Measurements from ENCODE around the gene ZNF682. TPM values are rescaled to one million over a fixed set of nuclear protein-coding genes. Genes with fewer than 3 reads are reported as not detected.
"Not testable (repeated sequence)": the region's sequence is repeated elsewhere in the genome, so short reads cannot be mapped to it uniquely, and the experiment has no call there.

Gene ZNF682
- 10 to 100 TPM in 4 of 8 experiments, 1 to 10 TPM in 3, not detected in 1; 1.0 to 14.7 (median 12.2) TPM for total RNA-seq

DNA sequence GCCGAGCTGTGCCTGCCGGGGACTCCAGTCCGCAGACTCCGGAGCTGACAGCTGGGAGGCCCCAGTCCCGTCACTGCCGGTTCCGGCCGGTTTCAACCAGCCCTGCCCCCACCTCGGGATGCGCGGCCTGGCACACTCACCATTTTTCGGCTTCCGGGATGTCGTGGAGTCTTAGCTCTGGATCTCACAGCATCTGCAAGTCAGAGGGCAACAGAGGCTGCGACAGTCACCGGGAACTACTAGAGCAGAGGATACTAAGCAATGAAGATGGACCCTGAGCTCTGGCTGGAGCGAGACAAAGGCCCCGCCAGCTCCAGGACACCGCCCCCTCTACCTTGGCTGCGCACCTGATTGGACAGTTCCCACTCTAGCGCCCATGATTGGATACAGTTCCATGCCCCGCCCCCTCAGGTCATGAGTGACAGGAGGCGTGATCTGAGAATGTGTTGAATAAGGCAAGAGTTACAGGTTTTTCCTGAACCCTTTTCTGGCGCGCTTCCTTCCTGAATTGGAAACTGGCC lies at the start of gene ZNF682:
Gene ZNF682 (minus strand): TSS at position 303 of the 521 bp plus-strand sequence. CDS start 160 bp downstream, at position 143.
- ATAC-seq (replicated peaks in 6 of 8) = peak; percentile 97 to 99 (median 99)
- peaks cover 10 to 17% of the 10 kb centered on the region in 2 donors for H3K4me1 ChIP-seq (replicated peaks in 1 of 2)
- WGBS, 10 experiments = 0 to 29% (median 9%) methylated on average over 1 to 20 of the region's 25 CpGs; no CpG with 5 or more reads in 4 of the 10 experiments
- in situ Hi-C loops (cut with MboI; ENCODE audit: low pct_unique_long_range_greater_than_20kb in 2 of 9, low sequenced_read_pairs in 9 of 9, unreplicated experiment in 9 of 9) = no loop called here
- H3K4me3 ChIP-seq = peak within 1 kb of the TSS; percentile 65 to 93 (median 87)
- H3K27ac ChIP-seq = peak within 1 kb of the TSS; percentile 84 to 94

DNA sequence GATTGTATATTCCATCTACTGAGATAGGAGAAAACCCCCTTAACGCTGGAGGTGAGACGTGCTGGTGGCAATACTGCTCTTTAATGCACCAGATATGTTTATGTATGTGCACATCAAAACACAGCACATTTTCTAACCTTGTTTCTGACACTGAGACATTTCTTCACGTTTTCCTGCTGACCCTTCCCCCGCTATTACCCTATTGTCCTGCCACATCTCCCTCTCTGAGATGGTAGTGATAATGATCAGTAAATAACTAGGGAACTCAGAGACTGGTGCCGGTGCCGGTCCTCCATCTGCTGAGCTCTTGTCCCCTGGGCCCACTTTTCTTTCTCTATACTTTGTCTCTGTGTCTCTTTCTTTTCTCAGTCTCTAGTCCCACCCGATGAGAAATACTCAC lies 43.6 kb upstream of the ZNF682 start:
- H3K4me3 ChIP-seq; H3K4me1 ChIP-seq (replicated peaks in 1 of 2): not testable (repeated sequence)

DNA sequence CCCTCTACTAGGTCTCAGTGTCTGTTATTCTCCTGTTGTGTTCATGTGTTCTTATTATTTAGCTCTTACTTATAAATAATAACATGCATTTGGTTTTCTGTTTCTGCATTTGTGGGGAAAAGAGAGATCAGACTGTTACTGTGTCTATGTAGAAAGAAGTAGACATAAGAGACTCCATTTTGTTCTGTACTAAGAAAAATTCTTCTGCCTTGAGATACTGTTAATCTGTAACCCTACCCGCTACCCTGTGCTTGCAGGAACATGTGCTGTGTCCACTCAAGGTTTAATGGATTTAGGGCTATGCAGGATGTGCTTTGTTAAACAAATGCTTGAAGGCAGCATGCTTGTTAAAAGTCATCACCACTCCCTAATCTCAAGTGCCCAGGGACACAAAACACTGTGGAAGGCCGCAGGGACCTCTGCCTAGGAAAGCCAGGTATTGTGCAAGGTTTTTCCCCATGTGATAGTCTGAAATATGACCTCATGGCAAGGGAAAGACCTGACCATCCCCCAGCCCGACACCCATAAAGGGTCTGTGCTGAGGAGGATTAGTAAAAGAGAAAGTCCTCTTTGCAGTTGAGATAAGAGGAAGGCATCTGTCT lies 43.0 kb upstream of the ZNF682 start:
- 17 to 82% (median 54%) methylated on average over 1 to 2 of the region's 3 CpGs; no CpG with 5 or more reads in 4 of the 10 experiments for WGBS, 10 experiments
- H3K4me1 ChIP-seq (replicated peaks in 1 of 2); H3K27ac ChIP-seq: not testable (repeated sequence)

More for the DNA sequence above, 43.6 kb upstream of the ZNF682 start:
- ATAC-seq (replicated peaks in 6 of 8); in situ Hi-C loops (cut with MboI; ENCODE audit: low pct_unique_long_range_greater_than_20kb in 2 of 9, low sequenced_read_pairs in 9 of 9, unreplicated experiment in 9 of 9); H3K27ac ChIP-seq: not testable (repeated sequence)
- WGBS, 10 experiments = 36 to 100% (median 80%) methylated on average over 1 to 5 of the region's 7 CpGs; no CpG with 5 or more reads in 2 of the 10 experiments

DNA sequence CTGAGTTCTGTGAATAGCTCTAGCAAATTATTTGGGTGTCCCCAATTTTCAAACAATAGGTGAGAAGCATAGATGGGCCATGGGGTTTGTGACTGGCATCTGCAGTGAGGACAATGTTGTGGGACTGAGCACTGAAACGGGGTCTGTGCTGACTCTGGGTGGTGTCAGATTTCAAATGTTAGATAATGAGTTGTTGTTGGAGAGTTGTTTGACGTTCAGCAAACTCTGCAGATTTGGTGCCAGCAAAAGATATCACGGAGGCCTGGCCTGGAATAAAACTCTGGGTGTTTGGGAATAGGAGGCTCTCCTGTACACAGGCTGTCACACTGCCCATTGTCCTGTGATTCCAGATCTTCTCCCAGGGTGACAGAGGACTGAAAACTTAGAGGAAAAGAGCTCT lies 41.4 kb upstream of the ZNF682 start:
- in situ Hi-C loops (cut with MboI; ENCODE audit: low pct_unique_long_range_greater_than_20kb in 2 of 9, low sequenced_read_pairs in 9 of 9, unreplicated experiment in 9 of 9) = no loop called here
- ATAC-seq (replicated peaks in 6 of 8) = no peak
- 33 to 83% (median 54%) methylated on average over 1 to 3 of the region's 3 CpGs; no CpG with 5 or more reads in 4 of the 10 experiments for WGBS, 10 experiments
- Histone ChIP-seq H3K27ac (no peak overlapping the region), H3K4me3 (no peak overlapping the region), H3K4me1 (replicated peaks in 1 of 2) (no peaks in the 10 kb centered on the region)

More for the DNA sequence above, 43.0 kb upstream of the ZNF682 start:
- in situ Hi-C loops (cut with MboI; ENCODE audit: low pct_unique_long_range_greater_than_20kb in 2 of 9, low sequenced_read_pairs in 9 of 9, unreplicated experiment in 9 of 9); H3K4me3 ChIP-seq; ATAC-seq (replicated peaks in 6 of 8): not testable (repeated sequence)

DNA sequence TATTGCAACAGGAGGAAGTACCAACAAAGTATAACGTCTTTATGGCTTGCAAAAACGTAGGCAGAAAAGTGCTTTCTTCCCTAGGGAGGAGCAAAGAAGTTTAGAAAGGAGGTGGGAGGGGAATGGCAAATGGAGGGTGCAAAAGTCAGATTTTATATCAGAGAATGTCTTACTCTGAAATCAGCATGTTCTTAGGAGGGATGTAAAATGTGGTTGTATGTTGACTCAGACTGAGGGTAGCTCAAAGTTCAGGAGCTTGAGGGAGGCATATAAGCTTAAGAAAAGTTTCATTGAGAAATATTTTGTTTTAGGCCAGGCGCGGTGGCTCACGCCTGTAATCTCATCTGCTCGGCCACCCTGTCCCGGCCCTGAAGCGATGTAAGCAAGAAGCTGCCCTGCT lies 40.2 kb upstream of the ZNF682 start:
- no peak for ATAC-seq (replicated peaks in 6 of 8)
- 0 to 66% (median 7%) methylated on average over 1 to 7 of the region's 8 CpGs for WGBS, 10 experiments
- H3K4me1 ChIP-seq (replicated peaks in 1 of 2) = no peaks in the 10 kb centered on the region
- no peak overlapping the region for H3K27ac ChIP-seq
- peak overlapping the region in 2 of 5 donors; percentile 56 to 63 for H3K4me3 ChIP-seq
- in situ Hi-C loops (cut with MboI; ENCODE audit: low pct_unique_long_range_greater_than_20kb in 2 of 9, low sequenced_read_pairs in 9 of 9, unreplicated experiment in 9 of 9) = no loop called here

DNA sequence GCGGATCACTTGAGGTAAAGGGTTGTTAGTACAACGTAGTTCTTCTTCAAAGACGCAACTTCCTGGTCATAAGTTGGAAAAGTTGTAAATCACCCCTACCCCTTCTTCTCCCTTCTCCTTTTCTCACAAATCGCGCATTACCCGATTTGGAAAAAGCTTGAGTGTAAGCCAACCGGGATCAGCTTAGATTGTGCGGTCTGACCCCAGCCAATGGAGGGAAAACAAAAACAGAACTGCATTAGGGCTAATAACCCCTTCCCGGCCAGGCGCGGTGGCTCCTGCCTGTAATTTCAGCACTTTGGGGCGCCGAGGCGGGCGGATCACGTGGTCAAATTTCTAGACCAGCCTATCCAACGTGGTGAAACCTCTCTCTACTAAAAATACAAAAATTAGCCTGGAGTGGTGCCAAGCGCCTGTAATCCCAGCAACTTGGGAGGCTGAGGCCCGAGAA lies 39.3 kb upstream of the ZNF682 start:
- WGBS, 10 experiments = 0 to 7% (median 4%) methylated on average over 6 to 14 of the region's 19 CpGs; no CpG with 5 or more reads in 1 of the 10 experiments
- no peak for ATAC-seq (replicated peaks in 6 of 8)
- in situ Hi-C loops (cut with MboI; ENCODE audit: low pct_unique_long_range_greater_than_20kb in 2 of 9, low sequenced_read_pairs in 9 of 9, unreplicated experiment in 9 of 9) = no loop called here
- Histone ChIP-seq H3K4me1 (replicated peaks in 1 of 2) (no peaks in the 10 kb centered on the region), H3K4me3 (peak overlapping the region; percentile 52 to 63 (median 60)), H3K27ac (no peak overlapping the region)

DNA sequence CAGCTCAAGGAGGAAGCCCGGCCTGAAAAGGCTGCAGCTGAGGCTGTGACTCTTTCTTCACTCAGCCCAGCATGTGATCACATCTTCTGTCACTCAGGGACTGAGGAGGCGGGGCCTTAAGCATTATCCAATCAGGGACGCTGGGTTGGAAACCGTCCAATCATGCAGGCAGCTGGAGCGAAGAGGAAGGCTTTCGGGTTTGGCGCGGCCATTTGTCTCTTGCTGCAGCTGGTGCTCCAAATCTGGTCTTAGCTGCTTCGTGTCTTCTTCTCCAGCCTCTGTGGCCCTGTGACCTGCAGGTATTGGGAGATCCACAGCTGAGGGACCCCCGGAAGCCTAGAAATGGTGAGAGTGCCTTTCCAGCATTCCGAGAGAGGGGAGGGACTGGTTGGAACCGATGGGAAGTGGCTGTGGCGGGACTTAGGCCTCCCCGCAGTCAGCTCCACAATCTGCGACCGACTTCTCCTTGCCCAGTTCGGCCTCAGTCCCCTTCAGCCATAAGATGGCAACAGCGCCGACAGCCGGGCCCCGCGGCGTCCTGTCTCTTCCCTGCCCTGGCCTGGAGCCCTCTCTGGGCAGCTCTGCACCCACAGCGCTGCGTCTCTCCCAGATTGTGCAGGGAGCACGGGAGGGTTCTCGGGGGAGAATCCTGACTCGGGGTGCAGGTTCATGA lies 38.6 kb upstream of the ZNF682 start, which contains the start of gene ZNF90:
Gene ZNF90 (plus strand): TSS at position 210 of the 673 bp plus-strand sequence. CDS start 133 bp downstream, at position 343.
- in situ Hi-C loops (cut with MboI; ENCODE audit: low pct_unique_long_range_greater_than_20kb in 2 of 9, low sequenced_read_pairs in 9 of 9, unreplicated experiment in 9 of 9) = no loop called here
- 0 to 18% (median 0%) methylated on average over 1 to 14 of the region's 28 CpGs for WGBS, 10 experiments
- ATAC-seq (replicated peaks in 6 of 8) = peak in 7 of 8 experiments; percentile 33 to 99 (median 99)
- Histone ChIP-seq H3K27ac (peak within 1 kb of the TSS in 1 of 2 donors; percentile 57), H3K4me3 (peak within 1 kb of the TSS; percentile 52 to 63 (median 60)), H3K4me1 (replicated peaks in 1 of 2) (no peaks in the 10 kb centered on the region)

DNA sequence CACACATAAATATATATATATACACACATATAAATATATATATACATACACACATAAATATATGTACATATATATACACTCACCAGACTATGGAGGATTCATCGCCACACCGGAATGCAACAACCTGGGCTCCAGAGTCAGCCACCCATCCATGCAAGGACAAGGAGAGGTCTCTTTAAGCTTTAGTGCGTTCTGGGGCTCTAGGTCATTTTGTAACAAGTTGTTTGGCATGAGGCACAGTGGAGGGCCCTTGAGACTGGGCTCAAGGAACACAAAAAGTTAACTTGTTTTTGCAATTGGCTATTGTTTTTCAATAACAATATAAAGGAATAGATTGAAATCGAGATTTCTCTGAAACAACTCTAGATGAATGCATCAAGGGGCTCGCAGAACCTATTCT lies 33.6 kb upstream of the ZNF682 start:
- WGBS, 10 experiments = 20 to 94% (median 82%) methylated on average over 1 to 5 of the region's 5 CpGs; no CpG with 5 or more reads in 2 of the 10 experiments
- in situ Hi-C loops (cut with MboI; ENCODE audit: low pct_unique_long_range_greater_than_20kb in 2 of 9, low sequenced_read_pairs in 9 of 9, unreplicated experiment in 9 of 9) = no loop called here
- no peaks in the 10 kb centered on the region for H3K4me1 ChIP-seq (replicated peaks in 1 of 2)
- no peak for ATAC-seq (replicated peaks in 6 of 8)
- no peak overlapping the region for H3K4me3 ChIP-seq
- H3K27ac ChIP-seq = no peak overlapping the region

DNA sequence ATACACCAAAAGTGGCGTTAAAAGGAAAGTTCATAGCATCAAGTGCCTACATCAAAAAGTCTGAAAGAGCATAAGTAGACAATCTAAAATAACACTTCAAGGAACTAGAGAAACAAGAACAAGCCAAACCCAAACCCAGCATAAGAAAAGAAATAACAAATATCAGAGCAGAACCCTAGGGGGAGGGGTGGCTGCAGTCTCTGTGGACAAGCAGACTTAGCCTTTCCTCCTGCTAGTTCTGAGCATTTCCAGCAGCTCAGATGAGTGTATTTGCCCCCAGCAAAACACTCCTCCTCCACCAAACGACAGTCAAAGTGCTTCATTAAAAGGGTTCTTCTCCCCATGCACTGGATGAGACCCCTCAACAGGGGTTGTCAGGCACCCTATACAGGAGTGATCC lies 31.4 kb upstream of the ZNF682 start:
- WGBS, 10 experiments = 25 to 100% (median 71%) methylated on average over 1 to 2 of the region's 2 CpGs; no CpG with 5 or more reads in 3 of the 10 experiments
- in situ Hi-C loops (cut with MboI; ENCODE audit: low pct_unique_long_range_greater_than_20kb in 2 of 9, low sequenced_read_pairs in 9 of 9, unreplicated experiment in 9 of 9) = no loop called here

DNA sequence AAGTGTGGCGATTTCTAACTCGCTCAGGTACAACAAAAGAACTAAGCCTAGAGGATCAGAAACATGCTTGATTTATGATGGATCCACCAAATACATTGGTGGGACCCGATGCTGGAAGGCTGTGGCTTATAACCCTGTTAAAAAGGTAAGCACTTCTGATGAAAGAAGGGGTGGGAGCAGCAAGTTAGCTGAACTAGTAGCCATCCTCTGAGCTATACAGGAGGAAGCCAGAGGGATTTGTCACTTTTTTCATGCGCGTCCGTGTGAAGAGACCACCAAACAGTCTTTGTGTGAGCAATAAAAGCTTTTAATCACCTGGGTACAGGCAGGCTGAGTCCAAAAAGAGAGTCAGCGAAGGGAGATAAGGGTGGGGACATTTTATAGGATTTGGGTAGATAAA lies 29.3 kb upstream of the ZNF682 start:
- whole genome bisulfite sequencing, 10 experiments = 0 to 67% (median 58%) methylated on average over 1 to 6 of the region's 7 CpGs; no CpG with 5 or more reads in 2 of the 10 experiments
- in situ Hi-C loops (cut with MboI; ENCODE audit: low pct_unique_long_range_greater_than_20kb in 2 of 9, low sequenced_read_pairs in 9 of 9, unreplicated experiment in 9 of 9); ATAC-seq (replicated peaks in 6 of 8); H3K27ac ChIP-seq; H3K4me1 ChIP-seq (replicated peaks in 1 of 2); H3K4me3 ChIP-seq: not testable (repeated sequence)

More for the DNA sequence above, 31.4 kb upstream of the ZNF682 start:
- no peak for ATAC-seq (replicated peaks in 6 of 8)
- Histone ChIP-seq H3K4me1 (replicated peaks in 1 of 2) (no peaks in the 10 kb centered on the region), H3K4me3 (no peak overlapping the region), H3K27ac (no peak overlapping the region)

DNA sequence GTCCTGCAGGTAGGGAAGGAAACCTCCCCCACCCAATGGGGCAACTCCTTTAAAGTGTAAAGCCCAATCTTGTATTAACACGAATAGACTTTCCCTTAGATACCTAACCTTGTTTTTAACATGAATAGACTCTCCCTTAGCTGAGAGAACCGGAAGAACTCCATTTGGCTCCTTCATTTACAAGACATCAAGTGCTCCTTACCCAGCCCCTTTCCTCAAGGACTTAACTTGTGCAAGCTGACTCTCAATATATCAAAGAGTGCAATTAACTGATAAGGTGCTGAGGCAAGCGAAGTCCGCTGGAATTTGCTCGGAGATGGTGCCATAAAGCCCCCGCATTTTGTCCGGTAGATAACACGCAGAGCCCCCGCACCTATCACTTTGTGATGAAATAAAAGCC lies 28.6 kb upstream of the ZNF682 start:
- in situ Hi-C loops (cut with MboI; ENCODE audit: low pct_unique_long_range_greater_than_20kb in 2 of 9, low sequenced_read_pairs in 9 of 9, unreplicated experiment in 9 of 9) = no loop called here
- no peak overlapping the region for H3K4me3 ChIP-seq
- no peaks in the 10 kb centered on the region for H3K4me1 ChIP-seq (replicated peaks in 1 of 2)
- H3K27ac ChIP-seq = no peak overlapping the region
- no peak for ATAC-seq (replicated peaks in 6 of 8)
- 0 to 60% (median 38%) methylated on average over 1 to 8 of the region's 9 CpGs; no CpG with 5 or more reads in 2 of the 10 experiments for WGBS, 10 experiments

DNA sequence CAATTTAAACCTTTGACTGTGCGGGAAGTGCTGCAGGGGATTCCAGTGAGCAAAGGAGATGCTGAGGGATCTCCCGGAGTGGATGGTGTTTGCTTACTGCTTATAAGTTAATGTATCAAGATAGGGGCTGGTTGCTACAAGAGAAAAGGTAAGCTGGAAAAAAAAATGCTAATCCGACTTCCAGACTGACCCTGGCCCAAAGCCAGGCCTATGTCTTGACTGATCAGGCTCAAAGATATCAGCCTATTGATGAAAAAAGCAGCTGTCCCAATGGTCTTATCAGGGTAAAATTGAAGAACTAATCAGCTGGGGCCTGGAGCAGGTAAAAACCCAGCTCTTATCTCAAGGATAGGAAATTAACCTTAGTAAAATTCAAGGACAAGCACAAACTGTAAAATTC lies 27.6 kb upstream of the ZNF682 start:
- Histone ChIP-seq H3K27ac (no peak overlapping the region), H3K4me1 (replicated peaks in 1 of 2) (no peaks in the 10 kb centered on the region), H3K4me3 (no peak overlapping the region)
- in situ Hi-C loops (cut with MboI; ENCODE audit: low pct_unique_long_range_greater_than_20kb in 2 of 9, low sequenced_read_pairs in 9 of 9, unreplicated experiment in 9 of 9) = no loop called here
- WGBS, 10 experiments = 0 to 64% (median 21%) methylated on average over 1 to 3 of the region's 3 CpGs; no CpG with 5 or more reads in 2 of the 10 experiments
- no peak for ATAC-seq (replicated peaks in 6 of 8)

DNA sequence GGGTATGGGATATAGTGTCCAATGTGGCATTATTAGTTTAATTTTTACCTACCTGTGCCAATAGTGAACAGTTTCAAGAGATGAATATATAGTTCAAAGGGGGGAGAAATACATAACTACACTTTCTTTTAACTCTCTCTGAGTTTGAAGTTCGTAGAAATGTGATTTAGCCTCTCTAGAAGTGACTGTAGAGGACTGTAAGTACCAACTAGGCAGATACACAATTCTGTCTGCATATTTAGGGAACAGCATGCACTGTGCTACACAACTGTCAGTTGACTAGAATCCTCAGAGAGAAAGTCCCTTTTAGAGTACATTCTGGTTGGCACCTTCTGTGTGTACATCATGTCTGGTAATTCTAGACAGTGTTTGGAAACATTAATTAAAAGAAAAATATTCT lies 21.0 kb upstream of the ZNF682 start:
- in situ Hi-C loops (cut with MboI; ENCODE audit: low pct_unique_long_range_greater_than_20kb in 2 of 9, low sequenced_read_pairs in 9 of 9, unreplicated experiment in 9 of 9) = no loop called here
- WGBS, 10 experiments = 0 to 80% (median 42%) methylated on average over 1 of the region's 1 CpG; no CpG with 5 or more reads in 1 of the 10 experiments
- H3K4me3 ChIP-seq = no peak overlapping the region
- no peaks in the 10 kb centered on the region for H3K4me1 ChIP-seq (replicated peaks in 1 of 2)
- no peak for ATAC-seq (replicated peaks in 6 of 8)
- no peak overlapping the region for H3K27ac ChIP-seq

Data from motor neuron (in vitro differentiated cells).